Endothelial cell (in vitro differentiated cells): ENCODE results near the gene PCDHA6. TPM values are rescaled to one million over a fixed set of nuclear protein-coding genes. Genes with fewer than 3 reads are reported as not detected.
"Not testable (repeated sequence)": the region's sequence is repeated elsewhere in the genome, so short reads cannot be mapped to it uniquely, and the experiment has no call there.

Experiments
- DNase-seq: peaks from one replicate; pipeline ENCODE4 v3.0.0; 2021; ENCODE audit warnings: low spot score
- H3K27ac Mint-ChIP-seq: one replicate; pipeline ENCODE4 v1.8.0; 2021; ENCODE audit warnings: mixed read lengths, inconsistent platforms; ENCODE audit not compliant: unreplicated experiment
- H3K27me3 Mint-ChIP-seq: one replicate; pipeline ENCODE4 v1.8.0; 2021; ENCODE audit warnings: mild to moderate bottlenecking, moderate library complexity, mixed read lengths, inconsistent platforms; ENCODE audit not compliant: unreplicated experiment
- H3K36me3 Mint-ChIP-seq: one replicate; pipeline ENCODE4 v1.8.0; 2021; ENCODE audit warnings: mild to moderate bottlenecking, low read depth, mixed read lengths, inconsistent platforms; ENCODE audit not compliant: unreplicated experiment
- H3K4me1 Mint-ChIP-seq: one replicate; pipeline ENCODE4 v1.8.0; 2021; ENCODE audit warnings: mild to moderate bottlenecking, mixed read lengths, inconsistent platforms; ENCODE audit not compliant: unreplicated experiment
- H3K4me3 Mint-ChIP-seq: one replicate; pipeline ENCODE4 v1.8.0; 2021; ENCODE audit warnings: mild to moderate bottlenecking, mixed read lengths, inconsistent platforms; ENCODE audit not compliant: unreplicated experiment
- H3K9me3 Mint-ChIP-seq: one replicate; pipeline ENCODE4 v1.8.0; 2021; ENCODE audit warnings: mixed read lengths, inconsistent platforms; ENCODE audit not compliant: unreplicated experiment
- CTCF ChIP-seq: fragments of 200-600 bp; sonication (generic); IDR thresholded peaks from one replicate; pipeline ENCODE4 v1.5.0; 2021; ENCODE audit warnings: antibody characterized with exemption; ENCODE audit not compliant: unreplicated experiment
- total RNA-seq: library from RNA; stranded (reverse); fragmentation: NEBNext Ultra II Directional; extraction: Animal tissue kit (Norgen Biotek cat#: 25700); gene quantifications from one replicate; pipeline ENCODE4 v1.2.1, GENCODE V29; 2021; ENCODE audit not compliant: unreplicated experiment

PCDHA6 gene
- total RNA-seq, 1 donor from 2014 or later: 2.3 TPM

- DNase-seq: peak; percentile 58
- TF ChIP-seq CTCF: peak; percentile 67
- no peak within 1 kb of the TSS for H3K27ac Mint-ChIP-seq
- H3K4me1 Mint-ChIP-seq: no peaks in the 10 kb centered on the region
- H3K27me3 Mint-ChIP-seq: peaks cover 3% of the 10 kb centered on the region
- H3K4me3 Mint-ChIP-seq: peak within 1 kb of the TSS; percentile 59
- no peaks in the 10 kb centered on the region for H3K9me3 Mint-ChIP-seq
- H3K36me3 Mint-ChIP-seq: peaks cover 10% of the 10 kb centered on the region
Observed at GRCh38 chr5:140840978-140841962, 13.5 kb downstream of the PCDHA6 start, which contains the start of gene PCDHA8. PCDHA8 (plus strand) TSS chr5:140841187; CDS start chr5:140841322, 135 bp downstream.

DNA sequence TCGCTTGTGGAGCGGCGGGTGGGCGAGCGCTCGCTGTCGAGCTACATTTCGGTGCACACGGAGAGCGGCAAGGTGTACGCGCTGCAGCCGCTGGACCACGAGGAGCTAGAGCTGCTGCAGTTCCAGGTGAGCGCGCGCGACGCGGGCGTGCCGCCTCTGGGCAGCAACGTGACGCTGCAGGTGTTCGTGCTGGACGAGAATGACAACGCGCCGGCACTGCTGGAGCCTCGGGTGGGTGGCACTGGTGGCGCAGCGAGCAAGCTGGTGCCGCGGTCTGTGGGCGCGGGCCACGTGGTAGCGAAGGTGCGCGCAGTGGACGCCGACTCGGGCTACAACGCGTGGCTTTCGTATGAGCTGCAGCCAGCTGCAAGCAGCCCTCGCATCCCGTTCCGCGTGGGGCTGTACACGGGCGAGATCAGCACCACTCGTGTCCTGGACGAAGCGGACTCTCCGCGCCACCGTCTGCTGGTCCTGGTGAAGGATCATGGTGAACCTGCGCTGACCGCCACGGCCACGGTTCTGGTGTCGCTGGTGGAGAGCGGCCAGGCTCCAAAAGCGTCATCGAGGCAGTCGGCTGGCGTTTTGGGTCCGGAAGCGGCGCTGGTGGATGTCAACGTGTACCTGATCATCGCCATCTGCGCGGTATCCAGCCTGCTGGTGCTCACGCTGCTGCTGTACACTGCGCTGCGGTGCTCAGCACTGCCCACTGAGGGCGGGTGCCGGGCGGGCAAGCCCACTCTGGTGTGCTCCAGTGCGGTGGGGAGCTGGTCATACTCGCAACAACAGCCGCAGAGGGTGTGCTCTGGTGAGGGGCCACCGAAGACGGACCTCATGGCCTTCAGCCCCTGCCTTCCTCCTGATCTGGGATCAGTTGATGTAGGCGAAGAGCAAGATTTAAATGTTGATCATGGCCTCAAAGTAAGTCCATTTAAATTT, 15.3 kb downstream of the PCDHA6 start:
- Mint-ChIP-seq H3K27ac (no peak overlapping the region), H3K36me3 (peaks cover 7% of the 10 kb centered on the region), H3K9me3 (no peaks in the 10 kb centered on the region), H3K27me3 (peaks cover 3% of the 10 kb centered on the region), H3K4me1 (no peaks in the 10 kb centered on the region), H3K4me3 (no peak overlapping the region)
- no peak for TF ChIP-seq CTCF
- DNase-seq: no peak

- H3K9me3 Mint-ChIP-seq, H3K36me3 Mint-ChIP-seq, H3K27me3 Mint-ChIP-seq, DNase-seq, H3K27ac Mint-ChIP-seq, H3K4me1 Mint-ChIP-seq: not testable (repeated sequence)
- peak within 1 kb of the TSS; percentile 48 for H3K4me3 Mint-ChIP-seq
Observed at GRCh38 chr5:140848139-140849102, 20.7 kb downstream of the PCDHA6 start, which contains the start of gene PCDHA9. PCDHA9 (plus strand) TSS chr5:140848382; CDS start chr5:140848496, 114 bp downstream.

- not testable (repeated sequence) for DNase-seq, H3K27me3 Mint-ChIP-seq, H3K36me3 Mint-ChIP-seq, H3K4me1 Mint-ChIP-seq, H3K9me3 Mint-ChIP-seq, H3K4me3 Mint-ChIP-seq, H3K27ac Mint-ChIP-seq
Observed at GRCh38 chr5:140849831-140850634, 22.3 kb downstream of the PCDHA6 start.
